Measurements from ENCODE around the gene NDNF. TPM values are rescaled to one million over a fixed set of nuclear protein-coding genes. Genes with fewer than 3 reads are reported as not detected.

The NDNF gene
- total and polyA plus RNA-seq, 4 donors: 0.08 to 3.7 (median 3.5) TPM; not detected in 1

GRCh38 chr4:120994521-120994920 lies 77.8 kb downstream of the NDNF start:
- WGBS, 2 donors: 67 to 71% methylated on average over 1 of the region's 1 CpG
- no peak for DNase-seq
- Histone ChIP-seq H3K4me3 (ENCODE audit: low read length in 2 of 2) (no peak overlapping the region), H3K27ac (ENCODE audit: low read depth in 1 of 2, low read length in 2 of 2) (no peak overlapping the region), H3K36me3 (ENCODE audit: control insufficient read depth in 1 of 2, insufficient read depth in 2 of 2, low read length in 1 of 2) (no peaks in the 10 kb centered on the region), H3K9me3 (ENCODE audit: control insufficient read depth, low read length) (peaks cover 2% of the 10 kb centered on the region), H3K27me3 (ENCODE audit: control insufficient read depth in 1 of 2, insufficient read depth in 2 of 2, low read length in 1 of 2) (no peaks in the 10 kb centered on the region), H3K4me1 (ENCODE audit: control insufficient read depth in 1 of 2, insufficient read depth in 2 of 2, low read length in 2 of 2) (peaks cover 0 to 1% of the 10 kb centered on the region in 2 donors)
- intact Hi-C loops (cut with DNase I): no loop called here
- no peak for ATAC-seq (ENCODE audit: low FRiP score)

- WGBS, 2 donors: 79 to 88% methylated on average over 2 of the region's 2 CpGs
- Histone ChIP-seq H3K27me3 (ENCODE audit: control insufficient read depth in 1 of 2, insufficient read depth in 2 of 2, low read length in 1 of 2) (no peaks in the 10 kb centered on the region), H3K36me3 (ENCODE audit: control insufficient read depth in 1 of 2, insufficient read depth in 2 of 2, low read length in 1 of 2) (no peaks in the 10 kb centered on the region), H3K4me3 (ENCODE audit: low read length in 2 of 2) (no peak overlapping the region), H3K9me3 (ENCODE audit: control insufficient read depth, low read length) (peaks cover 2% of the 10 kb centered on the region), H3K27ac (ENCODE audit: low read depth in 1 of 2, low read length in 2 of 2) (no peak overlapping the region), H3K4me1 (ENCODE audit: control insufficient read depth in 1 of 2, insufficient read depth in 2 of 2, low read length in 2 of 2) (peaks cover 0 to 1% of the 10 kb centered on the region in 2 donors)
- intact Hi-C loops (cut with DNase I): no loop called here
- DNase-seq (no peak), ATAC-seq (ENCODE audit: low FRiP score) (no peak)
Observed at GRCh38 chr4:120991885-120992284, 80.5 kb downstream of the NDNF start.

- WGBS, 2 donors: 93 to 95% methylated on average over 2 of the region's 2 CpGs
- no peak for ATAC-seq (ENCODE audit: low FRiP score)
Observed at GRCh38 chr4:120990246-120990645, 82.1 kb downstream of the NDNF start.

More at GRCh38 chr4:120990246-120990645, 82.1 kb downstream of the NDNF start:
- Histone ChIP-seq H3K9me3 (ENCODE audit: control insufficient read depth, low read length) (peaks cover 2% of the 10 kb centered on the region), H3K27ac (ENCODE audit: low read depth in 1 of 2, low read length in 2 of 2) (no peak overlapping the region), H3K27me3 (ENCODE audit: control insufficient read depth in 1 of 2, insufficient read depth in 2 of 2, low read length in 1 of 2) (no peaks in the 10 kb centered on the region), H3K4me1 (ENCODE audit: control insufficient read depth in 1 of 2, insufficient read depth in 2 of 2, low read length in 2 of 2) (peaks cover 0 to 1% of the 10 kb centered on the region in 2 donors), H3K4me3 (ENCODE audit: low read length in 2 of 2) (no peak overlapping the region), H3K36me3 (ENCODE audit: control insufficient read depth in 1 of 2, insufficient read depth in 2 of 2, low read length in 1 of 2) (no peaks in the 10 kb centered on the region)
- intact Hi-C loops (cut with DNase I): no loop called here
- DNase-seq: no peak

Other genes with a start within 250 kb of the NDNF start
- gene PRDM5, start 149.8 kb downstream of the NDNF start, total RNA-seq: 10 to 100 TPM; 14.0 to 26.0 TPM
- gene PRDM5, start 149.8 kb downstream of the NDNF start, polyA plus RNA-seq: 1 to 10 TPM; 4.4 to 4.6 TPM
- gene TNIP3, start 91.8 kb upstream of the NDNF start, total RNA-seq: under 1 TPM; 0.19 to 0.48 TPM
- under 1 TPM in 1 of 2 donors, not detected in 1; 0.88 TPM for gene TNIP3, start 91.8 kb upstream of the NDNF start, polyA plus RNA-seq

Data from aorta (tissue), 5 donors.